Osteoblast (primary cell): ENCODE results near the gene WDR75. TPM values are rescaled to one million over a fixed set of nuclear protein-coding genes. Genes with fewer than 3 reads are reported as not detected.

ENCODE experiments used
- DNase-seq: peaks from one replicate; pipeline ENCODE4 v3.0.0; 2011; ENCODE audit warnings: low spot score, mixed read lengths; ENCODE audit not compliant: insufficient read length; ENCODE audit errors: missing footprints
- H2AFZ ChIP-seq: 2 replicates; pipeline ENCODE4 v1.6.0; 2011; ENCODE audit warnings: mild to moderate bottlenecking, low read length
- H3K27ac ChIP-seq: 2 replicates; pipeline ENCODE4 v1.5.1; 2011; ENCODE audit warnings: mild to moderate bottlenecking, low read depth, low read length, moderate library complexity
- H3K27me3 ChIP-seq: 2 replicates; pipeline ENCODE4 v1.6.0; 2012; ENCODE audit warnings: mild to moderate bottlenecking, control low read depth, inconsistent platforms, low read length, moderate library complexity; ENCODE audit not compliant: insufficient read depth
- H3K36me3 ChIP-seq: 2 replicates; pipeline ENCODE4 v1.5.1; 2011; ENCODE audit warnings: mild to moderate bottlenecking, low read length, control low read depth, moderate library complexity; ENCODE audit not compliant: insufficient read depth
- H3K4me1 ChIP-seq: 2 replicates; pipeline ENCODE4 v1.5.1; 2011; ENCODE audit warnings: mild to moderate bottlenecking, low read length, control low read depth, moderate library complexity; ENCODE audit not compliant: insufficient read depth
- H3K4me2 ChIP-seq: 2 replicates; pipeline ENCODE4 v1.6.0; 2011; ENCODE audit warnings: mild to moderate bottlenecking, low read length; ENCODE audit not compliant: insufficient read depth
- H3K4me3 ChIP-seq: fragments of 200-600 bp; sonication (generic); 3 replicates; pipeline ENCODE4 v1.5.1; 2012; ENCODE audit warnings: mild to moderate bottlenecking, low read length, inconsistent platforms; ENCODE audit not compliant: insufficient read depth
- H3K79me2 ChIP-seq: 2 replicates; pipeline ENCODE4 v1.6.0; 2012; ENCODE audit warnings: mild to moderate bottlenecking, low read length, control low read depth, inconsistent platforms; ENCODE audit not compliant: insufficient read depth
- H3K9me3 ChIP-seq: 2 replicates; pipeline ENCODE4 v1.5.1; 2011; ENCODE audit warnings: low read depth, low read length, control low read depth
- H4K20me1 ChIP-seq: 2 replicates; pipeline ENCODE4 v1.6.0; 2012; ENCODE audit warnings: mild to moderate bottlenecking, low read length, control low read depth; ENCODE audit not compliant: insufficient read depth
- total RNA-seq: library from RNA; depleted of rRNA; stranded (reverse); fragments of >200 nt; gene quantifications from 2 replicates; pipeline ENCODE4 v1.2.3, GENCODE V29; 2012
- TF ChIP-seq, protein P1 (sequence below): IDR thresholded peaks from 2 replicates; pipeline ENCODE4 v1.5.1; 2011; ENCODE audit warnings: mild to moderate bottlenecking, low read depth, low read length, moderate library complexity; ENCODE audit errors: extremely low read depth

WDR75 gene
- total RNA-seq, 1 donor, result 36.2 TPM

DNA sequence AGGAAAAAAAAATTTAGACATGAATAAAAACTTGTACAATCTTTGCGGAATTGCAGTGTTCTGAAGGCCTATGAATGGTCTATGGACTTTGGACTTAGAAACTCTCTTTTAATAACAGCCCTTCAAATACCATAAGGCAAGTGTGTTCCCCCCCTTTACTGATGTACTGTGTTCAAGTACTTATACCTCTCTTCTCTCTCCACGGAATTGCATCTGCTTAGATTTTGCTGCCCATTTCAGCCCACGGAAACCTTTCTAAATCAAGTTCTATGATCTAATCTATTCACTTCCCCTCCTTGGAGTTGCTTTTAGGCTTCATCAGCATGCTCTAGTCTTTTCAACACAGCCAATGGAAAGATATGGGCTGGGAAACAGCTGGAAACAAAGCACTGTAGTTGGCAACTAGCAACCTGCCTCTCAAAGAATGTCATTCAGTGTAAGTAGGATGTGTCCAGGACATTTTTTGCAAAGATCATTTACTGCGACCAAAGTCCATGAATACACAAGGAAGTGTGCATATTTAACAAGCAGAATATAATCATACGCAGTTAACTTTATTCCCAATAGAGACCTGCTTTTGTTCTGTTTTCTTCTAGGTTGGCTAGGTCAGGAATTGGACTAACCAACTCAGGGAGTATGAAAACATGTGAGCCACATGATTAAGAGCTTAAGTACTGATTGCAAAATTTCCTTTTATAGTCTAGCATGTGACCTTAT is 81.3 kb downstream of the WDR75 start:
- no peak for DNase-seq
- H3K79me2 ChIP-seq, result no peaks in the 10 kb centered on the region
- no peaks in the 10 kb centered on the region for H4K20me1 ChIP-seq
- no peak overlapping the region for H3K4me3 ChIP-seq
- no peaks in the 10 kb centered on the region for H3K36me3 ChIP-seq
- TF ChIP-seq, protein P1, sequence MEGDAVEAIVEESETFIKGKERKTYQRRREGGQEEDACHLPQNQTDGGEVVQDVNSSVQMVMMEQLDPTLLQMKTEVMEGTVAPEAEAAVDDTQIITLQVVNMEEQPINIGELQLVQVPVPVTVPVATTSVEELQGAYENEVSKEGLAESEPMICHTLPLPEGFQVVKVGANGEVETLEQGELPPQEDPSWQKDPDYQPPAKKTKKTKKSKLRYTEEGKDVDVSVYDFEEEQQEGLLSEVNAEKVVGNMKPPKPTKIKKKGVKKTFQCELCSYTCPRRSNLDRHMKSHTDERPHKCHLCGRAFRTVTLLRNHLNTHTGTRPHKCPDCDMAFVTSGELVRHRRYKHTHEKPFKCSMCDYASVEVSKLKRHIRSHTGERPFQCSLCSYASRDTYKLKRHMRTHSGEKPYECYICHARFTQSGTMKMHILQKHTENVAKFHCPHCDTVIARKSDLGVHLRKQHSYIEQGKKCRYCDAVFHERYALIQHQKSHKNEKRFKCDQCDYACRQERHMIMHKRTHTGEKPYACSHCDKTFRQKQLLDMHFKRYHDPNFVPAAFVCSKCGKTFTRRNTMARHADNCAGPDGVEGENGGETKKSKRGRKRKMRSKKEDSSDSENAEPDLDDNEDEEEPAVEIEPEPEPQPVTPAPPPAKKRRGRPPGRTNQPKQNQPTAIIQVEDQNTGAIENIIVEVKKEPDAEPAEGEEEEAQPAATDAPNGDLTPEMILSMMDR, result no peak
- no peak overlapping the region for H3K27ac ChIP-seq
- no peaks in the 10 kb centered on the region for H3K4me1 ChIP-seq
- no peaks in the 10 kb centered on the region for H3K9me3 ChIP-seq
- no peaks in the 10 kb centered on the region for H3K27me3 ChIP-seq
- H3K4me2 ChIP-seq, result no peak overlapping the region
- peak overlapping the region; percentile 1 for H2AFZ ChIP-seq

DNA sequence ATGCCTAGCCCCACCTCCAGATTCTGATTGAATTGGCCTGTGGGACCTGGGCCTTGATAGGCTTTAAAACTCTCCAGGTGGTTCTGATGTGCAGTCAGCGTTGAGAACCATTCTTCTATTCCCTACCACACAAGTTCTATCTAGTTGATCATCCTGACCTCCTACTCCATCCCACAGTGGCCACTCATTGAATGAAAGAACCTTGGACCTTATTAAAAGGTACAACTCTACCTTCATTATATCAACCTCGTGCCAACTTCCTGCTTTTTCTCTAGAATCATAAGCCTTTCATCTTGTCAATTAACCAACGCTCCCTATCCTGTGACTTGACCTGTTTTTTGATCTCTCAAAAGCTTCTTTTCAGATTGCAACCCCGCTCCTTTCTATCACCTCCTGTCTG is 83.5 kb downstream of the WDR75 start:
- no peaks in the 10 kb centered on the region for H3K36me3 ChIP-seq
- no peaks in the 10 kb centered on the region for H3K9me3 ChIP-seq
- no peaks in the 10 kb centered on the region for H4K20me1 ChIP-seq
- no peak overlapping the region for H3K27ac ChIP-seq
- H3K4me1 ChIP-seq, result peaks cover 5% of the 10 kb centered on the region
- H3K4me2 ChIP-seq, result no peak overlapping the region
- no peak overlapping the region for H2AFZ ChIP-seq
- TF ChIP-seq, protein P1, result no peak
- no peaks in the 10 kb centered on the region for H3K27me3 ChIP-seq
- H3K4me3 ChIP-seq, result no peak overlapping the region
- DNase-seq, result no peak
- H3K79me2 ChIP-seq, result no peaks in the 10 kb centered on the region

Other genes starting within 250 kb of the WDR75 start
- gene SLC40A1, start 139.3 kb downstream of the WDR75 start, total RNA-seq, result 10.9 and 13.6 TPM in 2 replicates
- 79.0 and 81.8 TPM in 2 replicates for gene ASNSD1, start 220.0 kb downstream of the WDR75 start, total RNA-seq
- 14.1 TPM in 2 replicates for gene ANKAR, start 233.2 kb downstream of the WDR75 start, total RNA-seq